ENCODE measurements around the gene CRMP1.
"Not testable (repeated sequence)": the region's sequence is repeated elsewhere in the genome, so short reads cannot be mapped to it uniquely, and the experiment has no call there.

The CRMP1 gene

DNA sequence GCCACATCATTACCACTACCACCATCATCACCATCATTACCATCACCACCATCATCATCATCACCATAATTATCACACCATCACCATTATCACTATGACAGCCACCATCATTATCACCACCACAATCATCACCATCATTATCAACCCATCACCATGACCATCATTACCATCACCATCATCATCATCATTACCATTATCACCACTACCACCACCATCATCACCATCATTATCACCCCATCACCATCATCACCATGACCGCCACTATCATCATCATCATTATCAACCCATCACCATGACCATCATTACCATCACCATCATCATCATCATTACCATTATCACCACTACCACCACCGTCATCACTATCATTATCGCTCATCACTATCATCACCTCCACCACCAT lies 36.5 kb downstream of the CRMP1 start:
- DNase-seq (ENCODE audit: low spot score) = not testable (repeated sequence)

DNA sequence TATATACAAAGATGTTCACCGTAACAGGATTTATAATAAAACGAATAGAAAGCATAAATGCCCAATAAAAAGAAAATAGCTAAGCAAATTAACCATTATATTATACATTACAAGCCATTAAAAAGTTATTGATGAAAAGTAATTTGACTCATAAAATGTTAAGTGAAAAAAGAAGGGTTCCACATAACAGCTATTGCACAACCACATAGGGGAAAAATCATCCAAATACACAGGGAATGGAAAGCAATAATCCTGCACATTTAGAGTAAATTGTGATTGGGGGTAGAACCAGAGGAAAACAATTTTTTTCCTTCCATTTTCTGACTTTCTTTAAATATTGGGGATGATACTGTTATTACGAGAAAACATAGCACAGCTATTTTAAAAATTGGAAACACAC lies 38.0 kb downstream of the CRMP1 start:
- no peak for DNase-seq (ENCODE audit: low spot score)

DNA sequence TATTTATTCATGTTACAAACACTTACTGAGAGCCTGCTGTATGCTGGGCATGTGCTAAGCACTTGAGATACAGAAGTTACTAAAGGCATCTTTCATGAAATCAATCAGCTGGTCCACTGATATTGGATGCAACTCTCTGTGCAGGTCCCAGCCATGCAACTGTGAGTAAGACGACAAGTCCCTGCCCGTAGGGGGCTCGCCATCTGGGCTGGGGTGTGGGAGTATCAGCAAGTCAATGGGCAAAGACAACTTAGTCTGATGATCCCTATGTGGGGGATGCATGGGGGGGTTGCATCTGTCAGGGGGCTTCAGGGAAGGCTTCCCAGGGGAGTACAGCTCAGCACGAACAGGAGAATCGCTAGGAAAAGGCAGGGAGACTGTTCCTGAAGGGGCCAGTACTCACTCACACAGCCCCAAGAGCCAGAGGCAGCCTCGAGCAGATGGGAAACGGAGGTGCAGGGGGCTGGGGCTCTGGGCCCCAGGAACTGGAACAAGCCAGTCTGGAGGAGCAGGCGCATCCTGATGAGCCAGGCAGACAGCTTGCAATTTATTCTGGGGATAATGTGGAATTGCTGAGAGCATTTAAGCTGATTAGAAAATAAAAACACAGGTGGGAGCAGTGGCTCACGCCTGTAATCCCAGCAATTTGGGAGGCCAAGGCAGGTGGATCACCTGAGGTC lies 40.2 kb downstream of the CRMP1 start:
- DNase-seq (ENCODE audit: low spot score) = no peak

DNA sequence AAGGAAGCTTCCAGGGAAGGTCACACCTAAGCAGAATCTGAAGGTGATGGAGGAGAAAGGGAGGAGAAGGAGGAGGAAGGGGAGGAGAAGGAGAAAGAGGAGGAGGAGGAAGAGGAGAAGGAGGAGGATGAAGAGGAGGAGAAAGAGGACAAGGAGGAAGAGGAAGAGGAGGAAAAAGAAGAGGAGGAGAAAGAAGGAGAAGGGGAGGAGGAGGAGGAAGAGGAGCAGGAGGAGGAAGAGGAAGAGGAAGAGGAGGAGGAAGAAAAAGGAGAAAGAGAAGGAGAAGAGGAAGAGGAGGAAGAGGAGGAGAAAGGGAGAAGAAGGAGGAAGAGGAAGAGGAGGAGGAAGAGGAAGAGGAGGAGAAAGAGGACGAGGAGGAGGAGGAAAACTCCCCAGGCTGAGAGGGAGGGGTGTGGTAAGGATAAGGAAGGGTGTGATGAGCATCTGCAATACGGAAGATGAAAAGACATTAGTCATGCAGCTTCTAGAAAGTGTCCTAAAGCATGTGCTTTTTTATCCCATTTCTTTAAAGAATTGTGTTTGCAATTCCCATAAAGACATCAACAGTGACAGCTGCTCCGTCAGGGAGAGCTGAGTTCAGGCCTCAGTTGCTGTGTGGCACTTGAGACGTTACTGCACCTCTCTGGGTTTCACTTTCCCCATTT lies 41.1 kb downstream of the CRMP1 start:
- no peak for DNase-seq (ENCODE audit: low spot score)

DNA sequence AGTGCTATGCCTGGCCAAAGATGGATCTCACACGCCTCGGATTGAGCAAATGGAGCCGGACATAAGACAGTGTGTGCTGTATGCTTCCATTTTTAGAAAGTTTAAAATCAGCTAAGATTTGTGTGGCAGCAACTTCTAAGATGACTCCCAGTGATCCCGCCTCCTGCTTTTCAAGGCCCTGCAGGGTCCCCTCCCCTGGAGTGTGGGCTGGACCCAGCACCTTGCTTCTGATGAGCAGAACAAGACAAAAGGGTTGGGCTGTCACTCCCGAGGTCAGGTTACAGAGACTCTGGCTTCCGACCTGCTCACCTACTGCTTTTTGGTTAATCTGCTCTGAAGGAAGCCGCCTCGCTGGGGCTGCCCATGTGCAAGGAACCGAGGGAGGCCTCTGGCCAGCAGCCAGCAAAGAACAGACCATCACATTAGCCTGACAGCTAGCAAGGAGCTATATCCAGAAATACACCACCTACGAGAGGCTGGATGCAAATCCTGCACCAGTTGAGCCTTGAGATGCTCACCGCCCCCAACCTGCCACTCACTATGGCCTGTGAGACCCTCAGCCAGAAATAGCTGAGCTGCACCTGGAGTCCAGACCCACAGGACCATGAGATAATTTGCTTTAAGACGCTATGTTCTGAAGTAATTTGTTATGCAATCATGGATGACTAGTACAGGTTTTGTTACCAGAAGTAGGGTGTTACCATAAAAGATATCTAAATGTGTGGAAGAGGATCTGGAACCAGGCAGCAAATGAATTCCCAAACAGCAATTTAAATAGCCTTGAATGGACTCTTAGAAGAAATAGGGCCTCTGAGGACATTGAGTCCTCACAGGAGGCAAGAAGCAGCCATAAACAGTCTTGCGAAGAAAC lies 47.6 kb downstream of the CRMP1 start:
- DNase-seq (ENCODE audit: low spot score) = no peak

DNA sequence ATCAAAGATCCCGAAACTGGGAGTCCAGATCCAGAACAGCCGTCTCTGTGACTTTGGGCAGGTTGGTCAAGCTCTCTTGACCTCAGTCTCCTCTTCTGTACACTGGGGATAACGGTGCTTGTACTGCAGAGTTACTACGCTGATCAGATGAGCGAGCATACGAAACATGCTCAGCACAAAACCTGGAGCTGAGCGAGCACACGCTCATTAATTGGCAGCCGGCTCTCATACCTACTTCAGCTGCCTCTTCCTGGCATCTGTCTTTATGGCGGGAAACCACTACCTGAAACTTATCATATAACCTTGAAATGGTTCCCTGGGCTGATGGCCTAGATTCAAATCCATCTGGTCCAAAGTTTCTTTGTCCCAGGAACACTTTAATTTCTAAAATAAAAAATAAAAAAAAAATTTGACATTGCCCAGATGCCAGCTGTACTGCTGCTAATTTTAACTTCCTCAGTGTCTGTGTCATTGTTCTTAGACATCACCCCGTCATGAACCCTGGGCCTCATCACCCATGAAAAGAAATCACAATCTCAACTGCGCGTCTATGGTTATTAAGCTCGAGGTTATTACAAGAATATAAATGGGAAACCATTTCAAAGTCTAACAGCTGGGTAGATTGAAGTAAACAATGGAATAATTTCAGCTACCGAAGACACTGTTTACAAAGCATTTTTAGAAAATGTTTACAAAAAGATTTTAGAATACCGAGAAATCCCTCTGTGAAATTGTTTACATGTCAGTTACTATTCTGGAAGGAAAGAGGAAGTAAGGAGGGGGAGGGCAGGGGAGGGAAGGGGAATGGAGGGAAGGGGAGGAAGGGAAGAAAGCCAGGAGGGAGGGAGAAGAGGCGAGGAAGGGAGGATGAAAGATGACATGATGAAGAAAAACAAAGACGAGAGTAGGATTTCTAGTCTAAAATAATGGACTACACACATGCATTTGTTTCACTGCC lies 49.0 kb downstream of the CRMP1 start:
- no peak for DNase-seq (ENCODE audit: low spot score)

DNA sequence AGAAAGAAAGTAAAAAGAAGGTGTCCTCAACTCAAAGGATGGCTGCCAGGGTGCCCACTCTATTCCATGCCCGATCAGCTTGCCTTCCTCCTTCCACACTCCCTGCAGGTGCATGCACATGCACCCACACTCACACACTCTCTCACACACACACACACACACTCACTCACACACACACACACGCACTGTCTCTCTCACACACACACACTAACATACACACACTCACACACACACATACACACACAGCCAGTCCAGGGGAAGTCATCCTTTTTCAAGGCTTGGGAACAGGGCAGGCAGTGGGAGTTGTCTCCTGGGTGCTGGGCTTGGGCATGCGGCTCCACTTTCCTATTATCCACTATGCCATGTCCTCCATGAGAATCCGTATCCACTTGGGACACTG lies 50.4 kb downstream of the CRMP1 start:
- no peak for DNase-seq (ENCODE audit: low spot score)

DNA sequence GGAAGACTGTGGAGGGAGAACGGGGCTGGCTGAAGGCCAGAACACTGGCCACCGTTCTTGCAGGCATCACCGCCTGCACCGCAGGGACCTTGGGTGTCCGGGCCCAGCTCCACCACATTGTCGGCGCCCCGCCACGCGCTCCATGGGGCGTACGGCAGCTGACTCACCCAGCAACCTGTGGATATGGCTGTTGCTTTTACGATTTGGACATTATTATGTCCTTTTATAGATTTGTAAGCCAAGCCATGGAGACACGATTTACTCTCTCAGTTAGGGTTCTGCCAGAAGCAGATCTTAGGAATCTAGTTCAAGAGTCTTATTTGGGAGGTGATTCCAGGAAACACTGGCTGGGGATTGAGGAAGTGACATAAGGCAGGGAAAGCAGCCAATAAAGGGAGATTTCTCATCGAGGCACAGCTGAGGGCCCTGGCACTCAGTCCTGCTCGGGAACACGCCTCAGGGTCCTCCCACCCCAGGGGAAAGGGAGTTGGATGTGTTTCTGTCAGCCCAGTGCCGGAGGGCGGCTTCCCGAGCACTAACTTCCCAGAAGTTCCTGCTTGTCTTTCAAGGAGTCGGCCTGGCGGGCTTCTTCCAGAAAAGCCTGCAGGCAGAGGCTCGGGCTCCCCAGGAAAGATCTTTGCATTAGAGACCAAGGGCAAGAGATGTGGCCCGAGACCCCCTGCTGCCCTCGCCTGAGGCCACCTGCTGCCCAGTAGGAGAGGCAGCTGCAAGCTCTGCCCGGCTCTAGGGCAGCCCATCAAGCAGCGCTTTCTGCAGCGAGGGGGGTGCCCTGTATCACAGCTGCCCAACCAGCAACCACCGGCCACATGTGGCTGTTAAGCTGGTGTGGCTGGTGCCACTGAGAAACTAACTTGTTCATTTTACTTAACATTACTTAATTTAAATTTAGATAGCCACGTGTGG lies 52.9 kb downstream of the CRMP1 start:
- no peak for DNase-seq (ENCODE audit: low spot score)

DNA sequence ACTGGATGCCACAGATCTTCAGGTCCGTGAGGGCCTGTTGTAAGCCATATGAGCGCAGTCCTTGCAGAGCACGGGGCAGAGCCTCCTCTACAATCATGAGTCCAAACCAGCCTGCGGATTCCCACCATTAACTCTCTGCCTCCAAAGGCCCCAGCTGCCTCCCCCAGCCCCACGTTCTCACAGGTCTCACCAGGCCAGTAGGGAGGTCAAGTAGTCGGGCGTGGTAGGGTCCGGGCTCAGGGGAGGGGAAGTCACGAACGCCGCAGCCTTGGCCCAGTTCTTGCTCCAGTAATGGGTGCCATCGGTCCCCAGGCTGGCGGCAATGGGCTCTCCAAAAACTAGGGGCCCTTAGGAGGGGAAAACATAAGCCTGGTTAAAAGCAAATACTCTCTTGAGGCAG lies 53.6 kb downstream of the CRMP1 start:
- DNase-seq (ENCODE audit: low spot score) = no peak

DNA sequence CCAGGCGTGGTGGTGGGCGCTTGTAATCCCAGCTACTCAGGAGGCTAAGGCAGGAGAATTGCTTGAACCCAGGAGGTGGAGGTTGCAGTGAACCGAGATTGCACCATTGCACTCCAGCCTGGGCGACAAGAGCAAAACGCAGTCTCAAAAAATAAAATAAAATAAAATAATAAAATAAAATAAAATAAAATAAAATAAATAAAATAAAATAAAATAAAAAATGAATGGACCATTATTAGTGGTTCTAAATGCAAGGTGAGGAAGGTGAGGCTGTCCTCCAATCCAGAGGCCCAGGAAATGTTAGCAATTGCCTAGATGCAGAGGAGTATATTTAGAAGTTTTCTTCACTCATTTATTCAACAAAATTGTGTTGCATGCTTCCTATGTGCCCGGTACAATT lies 55.4 kb downstream of the CRMP1 start:
- DNase-seq (ENCODE audit: low spot score) = not testable (repeated sequence)

DNA sequence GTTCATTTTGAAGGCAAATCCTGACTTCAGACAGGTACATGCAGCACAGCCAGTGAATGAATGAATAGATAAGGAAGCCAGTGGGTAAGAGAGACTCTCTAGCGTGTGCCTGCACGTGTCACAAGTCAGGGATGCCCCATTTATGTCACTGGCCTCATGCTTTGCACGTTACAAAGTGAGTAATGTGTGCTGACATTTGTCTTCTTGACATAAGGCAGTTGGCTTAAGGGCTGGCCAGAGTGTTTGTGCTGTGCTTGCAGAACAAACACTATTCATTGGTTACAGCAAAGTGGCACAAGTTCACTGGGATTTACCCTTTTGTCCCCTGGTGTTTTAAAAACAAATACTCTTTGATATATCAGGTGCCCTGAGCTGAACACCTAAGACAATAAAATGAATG lies 55.9 kb downstream of the CRMP1 start:
- DNase-seq (ENCODE audit: low spot score) = no peak

DNA sequence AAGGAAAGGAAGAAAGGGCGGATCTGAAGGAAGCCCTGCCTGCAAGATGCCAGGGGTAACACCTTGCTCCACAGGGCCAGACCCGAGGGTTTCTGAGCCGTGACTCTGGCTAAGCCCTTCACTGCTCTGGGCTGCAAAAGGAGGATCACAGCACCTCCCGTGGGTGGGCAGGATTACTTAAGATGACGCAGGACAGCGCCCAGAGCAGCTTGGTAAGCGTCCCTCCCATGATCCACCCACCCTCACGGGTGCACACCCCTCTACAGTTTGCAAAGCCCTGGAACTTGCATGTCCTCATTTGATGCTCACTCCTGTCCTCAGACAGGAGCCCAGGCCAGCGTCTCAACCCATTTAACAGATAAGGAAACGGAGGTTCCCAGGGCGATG lies 64.9 kb downstream of the CRMP1 start:
- DNase-seq (ENCODE audit: low spot score) = no peak

DNA sequence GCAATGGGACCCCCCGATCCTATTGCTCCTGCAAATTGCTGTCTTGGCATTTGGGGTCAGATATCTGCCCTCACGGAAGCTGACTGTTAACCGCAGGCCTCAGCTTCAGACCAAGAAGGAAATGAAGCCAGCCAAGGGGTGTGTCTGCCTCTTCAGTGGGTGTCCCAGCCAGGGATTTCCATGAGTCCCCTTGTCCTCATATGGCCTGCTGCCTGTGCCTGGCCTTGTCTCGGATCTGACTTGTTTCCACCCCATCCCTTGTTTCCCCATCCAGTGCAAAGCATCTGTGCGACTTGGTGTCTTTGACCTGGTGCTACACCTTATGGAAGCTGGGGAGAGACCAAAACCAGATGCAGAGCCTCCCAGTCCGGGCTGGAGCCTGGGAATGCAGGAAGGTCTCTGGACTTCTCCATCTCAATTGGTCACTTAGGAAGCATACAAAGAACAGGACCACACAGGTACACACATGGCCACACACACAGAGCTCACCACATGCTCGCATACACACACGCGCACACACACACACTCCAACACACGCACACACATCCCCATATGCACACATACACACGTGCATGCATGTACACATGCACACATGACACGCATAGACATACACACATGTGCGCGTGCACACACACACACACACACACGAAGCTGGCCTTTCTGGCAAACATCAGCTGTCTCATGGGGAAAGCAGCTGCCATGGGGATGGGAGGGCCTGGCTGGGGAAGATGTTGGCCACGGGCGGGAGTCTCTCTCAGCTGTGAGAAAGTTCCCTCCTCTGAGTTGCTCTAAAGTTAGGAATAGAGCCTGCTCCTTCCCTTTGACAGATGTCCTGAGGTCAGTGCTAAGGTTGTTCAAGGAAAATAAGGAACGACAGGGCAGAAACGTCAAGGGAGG lies 65.5 kb downstream of the CRMP1 start:
- no peak for DNase-seq (ENCODE audit: low spot score)

DNA sequence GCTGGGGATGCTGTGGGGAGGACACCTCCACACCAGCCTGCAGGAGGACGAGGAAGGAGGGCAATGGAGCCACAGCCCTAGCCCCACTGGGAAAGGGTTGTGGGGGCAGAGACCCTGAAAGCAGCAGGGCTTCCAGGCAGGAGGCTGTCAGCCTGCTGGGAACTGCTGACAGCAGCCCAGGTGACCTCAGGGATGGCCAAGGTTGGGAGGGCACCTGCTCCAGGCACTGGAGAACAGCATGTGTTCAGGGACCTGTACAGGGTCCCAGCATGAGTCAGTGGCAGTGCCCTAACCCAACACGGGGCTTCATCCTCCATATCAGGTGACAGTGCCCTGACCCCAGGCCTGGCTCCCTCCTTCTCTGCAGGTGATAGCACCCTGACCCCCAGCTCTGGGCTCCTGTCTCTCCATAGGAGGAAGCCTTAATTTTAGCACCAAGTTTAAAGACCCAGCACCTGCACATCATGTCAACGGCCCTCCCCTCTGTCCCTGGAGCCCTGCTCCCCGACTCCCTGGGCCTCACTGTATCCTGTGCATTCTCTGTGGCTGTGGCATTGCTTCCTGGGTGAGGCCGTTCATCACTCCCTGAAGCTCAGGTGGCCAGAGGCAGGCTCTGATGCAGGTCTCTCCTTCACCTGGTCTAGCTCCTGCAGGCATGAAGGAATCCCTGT lies 66.3 kb downstream of the CRMP1 start:
- no peak for DNase-seq (ENCODE audit: low spot score)

DNA sequence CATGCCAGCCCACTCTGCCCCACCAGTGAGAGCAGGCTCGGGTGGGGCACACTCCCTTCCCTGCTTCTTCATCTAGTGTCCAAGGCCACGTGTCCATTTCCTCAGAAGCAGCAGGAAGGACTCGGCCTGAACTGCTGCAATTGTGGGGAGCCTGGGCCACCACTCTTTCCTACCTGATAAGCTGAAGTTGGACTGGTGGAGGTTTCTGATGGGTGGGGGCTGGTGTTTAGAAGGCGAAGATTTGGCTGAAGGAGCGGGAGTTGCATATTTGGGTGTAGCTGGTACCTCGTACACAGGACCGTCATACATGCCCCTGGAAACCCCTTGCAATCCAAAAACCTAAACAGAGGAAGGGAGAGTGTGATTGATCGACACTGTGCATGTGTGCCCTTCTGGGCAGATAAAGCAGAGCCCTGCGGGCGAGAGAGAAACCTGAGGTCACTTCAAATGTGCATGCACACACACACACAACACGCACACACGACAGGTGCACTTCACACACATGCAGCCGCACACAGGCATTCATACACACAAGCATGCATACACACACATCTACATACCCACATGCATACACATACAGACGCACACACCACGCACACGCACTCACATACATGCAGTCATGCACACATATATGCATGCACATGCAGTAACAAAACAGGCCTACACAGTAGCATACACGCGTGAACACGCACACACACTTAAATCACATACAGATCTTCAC lies 67.4 kb downstream of the CRMP1 start:
- no peak for DNase-seq (ENCODE audit: low spot score)

DNA sequence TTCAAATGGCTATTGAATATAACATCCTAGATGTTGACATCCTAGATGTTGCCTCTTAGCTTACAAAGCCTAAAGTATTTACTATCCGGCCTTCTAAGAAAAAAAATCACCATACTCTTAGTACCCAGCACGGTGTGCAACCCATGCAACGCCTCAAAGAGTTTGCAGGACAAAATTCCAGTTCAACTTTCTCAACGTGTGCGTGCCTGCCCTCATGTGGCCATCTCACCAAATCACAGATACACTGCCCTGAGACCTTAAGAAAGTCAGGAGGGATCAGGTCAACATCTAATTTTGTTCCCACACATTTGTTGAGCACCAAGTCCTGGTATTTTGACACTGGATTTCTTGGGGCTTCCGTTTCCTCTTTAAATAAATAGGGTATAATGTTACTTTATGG lies 68.3 kb downstream of the CRMP1 start:
- DNase-seq (ENCODE audit: low spot score) = peak; percentile 32

DNA sequence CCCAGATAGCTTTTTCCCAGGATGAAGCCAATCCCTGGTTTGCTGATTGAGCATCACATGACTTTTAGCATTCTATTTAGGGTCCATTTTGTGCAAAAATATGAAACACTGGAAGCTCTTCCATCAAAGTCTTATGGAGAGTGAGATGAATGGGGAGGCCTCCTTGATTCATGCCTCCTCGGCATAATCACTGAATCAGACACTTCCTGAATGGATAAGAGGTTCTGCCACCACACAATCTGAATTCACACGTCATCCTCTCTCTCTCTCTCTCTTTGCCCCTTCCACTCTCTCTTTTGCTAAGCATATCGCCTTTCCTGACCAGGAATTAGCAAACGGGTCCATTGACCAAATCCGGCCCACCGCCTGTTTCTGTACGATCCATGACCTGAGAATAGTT lies 68.7 kb downstream of the CRMP1 start:
- no peak for DNase-seq (ENCODE audit: low spot score)

DNA sequence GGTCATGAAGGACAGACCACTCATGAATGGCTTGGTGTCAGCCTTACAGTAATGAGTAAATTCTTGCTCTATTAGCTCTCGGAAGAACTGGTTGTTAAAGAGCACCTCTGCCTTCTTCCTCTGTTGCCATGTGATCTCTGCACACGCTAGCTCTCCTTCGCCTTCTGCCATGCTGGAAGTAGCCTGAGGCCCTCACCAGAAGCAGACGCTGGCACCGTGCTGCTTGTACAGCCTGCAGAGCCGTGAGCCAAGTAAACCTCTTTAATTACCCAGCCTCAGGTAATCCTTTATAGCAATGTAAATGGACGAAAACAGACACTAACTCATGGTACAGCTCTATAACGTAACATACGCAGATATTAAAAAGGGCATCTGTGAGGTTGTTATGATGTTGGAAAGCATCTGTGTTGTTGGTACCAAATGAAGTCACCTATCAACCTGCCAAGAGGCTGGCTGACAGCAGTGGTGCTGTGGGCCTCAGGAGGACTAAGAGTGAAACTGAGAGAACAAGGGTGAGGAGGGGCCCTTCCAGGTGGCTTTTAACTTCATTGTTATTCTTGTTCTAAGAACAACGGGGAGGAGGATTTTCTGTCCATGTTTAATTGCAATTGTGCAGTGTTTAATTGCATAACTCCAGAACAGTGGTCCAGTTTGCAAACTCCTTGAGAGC lies 69.2 kb downstream of the CRMP1 start:
- DNase-seq (ENCODE audit: low spot score) = no peak

Data from NAMALWA (cell line).